Right lobe of liver (tissue), 4 donors: Measurements from ENCODE around the gene DOK1.

Experiments used
- POLR2A ChIP-seq: fragments of 450-650 bp; IDR thresholded peaks from one replicate; pipeline ENCODE4 v1.6.1; 2017; ENCODE audit warnings: antibody characterized with exemption, mild to moderate bottlenecking
- TF ChIP-seq, protein P1 (sequence below), 4 donors: fragments of 200-600 bp in 3 of 4; fragments of 450-650 bp in 1 of 4; IDR thresholded peaks; one replicate each; pipeline versions ENCODE4 v1.5.1 to v1.8.0; 2016 to 2022; ENCODE audit warnings: antibody characterized with exemption in 4 of 4, mild to moderate bottlenecking in 2 of 4
- donor health status: DM: no; HTN: no; CAD: no.
- donor health status: DM: no; HTN: no; CAD: no.
- donor health status: DM: no; HTN: yes; CAD: no.

DNA sequence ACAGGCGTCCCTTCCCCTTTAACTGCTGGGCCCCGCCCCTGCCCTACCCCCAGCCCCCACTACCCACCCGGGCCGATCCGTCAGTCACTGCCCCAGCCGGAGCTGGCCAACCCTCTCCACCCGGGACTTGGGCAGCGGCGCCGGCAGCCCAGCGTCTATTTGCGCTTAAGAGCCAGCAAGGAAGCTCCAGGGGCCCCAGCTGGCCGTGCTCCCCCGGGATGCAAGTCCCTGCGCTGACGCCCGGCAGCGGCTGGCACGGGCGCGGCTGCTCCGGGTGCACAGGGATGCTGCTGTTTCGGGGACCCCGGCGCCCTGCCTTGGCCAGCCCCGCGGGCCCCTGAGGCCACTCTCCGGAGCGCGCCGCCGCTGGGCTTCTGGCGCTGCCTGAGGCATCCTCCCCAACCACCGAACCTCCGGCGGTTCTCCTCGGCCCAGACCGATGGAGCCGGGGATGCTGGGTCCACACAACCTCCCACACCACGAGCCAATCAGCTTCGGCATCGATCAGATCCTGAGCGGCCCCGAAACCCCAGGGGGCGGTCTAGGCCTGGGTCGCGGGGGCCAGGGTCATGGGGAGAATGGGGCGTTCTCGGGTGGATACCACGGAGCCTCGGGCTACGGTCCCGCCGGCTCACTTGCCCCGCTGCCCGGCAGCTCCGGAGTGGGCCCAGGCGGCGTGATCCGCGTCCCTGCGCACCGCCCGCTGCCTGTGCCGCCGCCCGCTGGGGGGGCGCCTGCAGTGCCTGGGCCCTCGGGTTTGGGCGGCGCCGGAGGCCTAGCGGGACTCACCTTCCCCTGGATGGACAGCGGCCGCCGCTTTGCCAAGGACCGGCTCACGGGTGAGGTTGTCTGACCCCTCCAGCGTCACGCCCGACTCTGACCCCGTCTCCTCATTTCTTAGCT is 39.9 kb upstream of the DOK1 start, which contains the start of gene TLX2:
- no peak for TF ChIP-seq POLR2A
- TF ChIP-seq, protein P1, sequence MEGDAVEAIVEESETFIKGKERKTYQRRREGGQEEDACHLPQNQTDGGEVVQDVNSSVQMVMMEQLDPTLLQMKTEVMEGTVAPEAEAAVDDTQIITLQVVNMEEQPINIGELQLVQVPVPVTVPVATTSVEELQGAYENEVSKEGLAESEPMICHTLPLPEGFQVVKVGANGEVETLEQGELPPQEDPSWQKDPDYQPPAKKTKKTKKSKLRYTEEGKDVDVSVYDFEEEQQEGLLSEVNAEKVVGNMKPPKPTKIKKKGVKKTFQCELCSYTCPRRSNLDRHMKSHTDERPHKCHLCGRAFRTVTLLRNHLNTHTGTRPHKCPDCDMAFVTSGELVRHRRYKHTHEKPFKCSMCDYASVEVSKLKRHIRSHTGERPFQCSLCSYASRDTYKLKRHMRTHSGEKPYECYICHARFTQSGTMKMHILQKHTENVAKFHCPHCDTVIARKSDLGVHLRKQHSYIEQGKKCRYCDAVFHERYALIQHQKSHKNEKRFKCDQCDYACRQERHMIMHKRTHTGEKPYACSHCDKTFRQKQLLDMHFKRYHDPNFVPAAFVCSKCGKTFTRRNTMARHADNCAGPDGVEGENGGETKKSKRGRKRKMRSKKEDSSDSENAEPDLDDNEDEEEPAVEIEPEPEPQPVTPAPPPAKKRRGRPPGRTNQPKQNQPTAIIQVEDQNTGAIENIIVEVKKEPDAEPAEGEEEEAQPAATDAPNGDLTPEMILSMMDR (IDR thresholded peaks at IDR 0.05) = no peak
